Neuronal stem cell (in vitro differentiated cells): Measurements from ENCODE around the gene LATS1. TPM values are rescaled to one million over a fixed set of nuclear protein-coding genes. Genes with fewer than 3 reads are reported as not detected.

Experiments used
- DNase-seq: peaks from one replicate; pipeline ENCODE4 v3.0.0-alpha.2; 2013; ENCODE audit warnings: low spot score
- H2AFZ ChIP-seq: one replicate; pipeline ENCODE4 v1.6.1; 2013; ENCODE audit warnings: mild to moderate bottlenecking, low read length, inconsistent platforms
- H2AK5ac ChIP-seq: 2 replicates; pipeline ENCODE4 v1.6.1; 2013; ENCODE audit warnings: low read depth, mild to moderate bottlenecking, inconsistent platforms, low read length, moderate library complexity, mixed read lengths
- H2BK120ac ChIP-seq: 2 replicates; pipeline ENCODE4 v1.6.1; 2013; ENCODE audit warnings: low read depth, mild to moderate bottlenecking, inconsistent platforms, low read length, moderate library complexity, mixed read lengths
- H2BK12ac ChIP-seq: one replicate; pipeline ENCODE4 v1.6.1; 2013; ENCODE audit warnings: low read length, inconsistent platforms
- H2BK15ac ChIP-seq: 2 replicates; pipeline ENCODE4 v1.6.1; 2013; ENCODE audit warnings: mild to moderate bottlenecking, low read length, inconsistent platforms, mixed read lengths
- H2BK5ac ChIP-seq: one replicate; pipeline ENCODE4 v1.6.1; 2013; ENCODE audit warnings: inconsistent platforms, mild to moderate bottlenecking, low read length, moderate library complexity
- H3K14ac ChIP-seq: one replicate; pipeline ENCODE4 v1.6.1; 2013; ENCODE audit warnings: low read length, inconsistent platforms
- H3K18ac ChIP-seq: 2 replicates; pipeline ENCODE4 v1.6.1; 2013; ENCODE audit warnings: low read length, inconsistent platforms
- H3K23ac ChIP-seq: 2 replicates; pipeline ENCODE4 v1.6.1; 2013; ENCODE audit warnings: low read depth, mild to moderate bottlenecking, mixed read lengths, low read length, inconsistent platforms; ENCODE audit not compliant: poor library complexity
- H3K27ac ChIP-seq: replicated peaks from 3 replicates; pipeline ENCODE4 v1.5.1; 2013; ENCODE audit warnings: low read length, inconsistent platforms
- H3K27me3 ChIP-seq, 3 experiments: 2 replicates each; pipeline ENCODE4 v1.6.1; 2013; ENCODE audit warnings: low read length in 3 of 3, mild to moderate bottlenecking in 2 of 3, inconsistent platforms in 1 of 3, low read depth in 1 of 3, mixed read lengths in 1 of 3, moderate library complexity in 1 of 3; ENCODE audit not compliant: control insufficient read depth in 3 of 3, insufficient read depth in 3 of 3
- H3K36me3 ChIP-seq, 2 donors: replicated peaks in 1 of 2; 2 replicates each; pipeline ENCODE4 v1.6.1; 2013; ENCODE audit warnings: low read length in 2 of 2; ENCODE audit not compliant: control insufficient read depth in 2 of 2, insufficient read depth in 2 of 2
- H3K4ac ChIP-seq: 2 replicates; pipeline ENCODE4 v1.6.1; 2013; ENCODE audit warnings: inconsistent platforms, mild to moderate bottlenecking, low read length, moderate library complexity
- H3K4me1 ChIP-seq, 2 donors: 1 replicate in 1 of 2; 2 replicates in 1 of 2; pipeline ENCODE4 v1.6.1; 2013; ENCODE audit warnings: low read length in 2 of 2, low read depth in 1 of 2; ENCODE audit not compliant: control insufficient read depth in 2 of 2, insufficient read depth in 1 of 2
- H3K4me2 ChIP-seq: one replicate; pipeline ENCODE4 v1.6.1; 2013; ENCODE audit warnings: mild to moderate bottlenecking, low read length, inconsistent platforms; ENCODE audit not compliant: insufficient read depth, poor library complexity, severe bottlenecking
- H3K4me3 ChIP-seq, 2 donors: 2 replicates each; pipeline ENCODE4 v1.5.1; 2013; ENCODE audit warnings: low read length in 2 of 2, mild to moderate bottlenecking in 2 of 2, inconsistent platforms in 1 of 2, moderate library complexity in 1 of 2
- H3K79me1 ChIP-seq: one replicate; pipeline ENCODE4 v1.6.1; 2013; ENCODE audit warnings: low read depth, mild to moderate bottlenecking, inconsistent platforms, low read length, moderate library complexity
- H3K9ac ChIP-seq: one replicate; pipeline ENCODE4 v1.6.1; 2013; ENCODE audit warnings: mild to moderate bottlenecking, low read depth, low read length, inconsistent platforms; ENCODE audit not compliant: poor library complexity
- H3K9me3 ChIP-seq, 2 donors: replicated peaks in 1 of 2; 2 replicates each; pipeline versions ENCODE3 to v1.6.1; 2013; ENCODE audit warnings: low read length in 2 of 2, mild to moderate bottlenecking in 2 of 2, inconsistent platforms in 1 of 2, low read depth in 1 of 2, mixed read lengths in 1 of 2, moderate library complexity in 1 of 2; ENCODE audit not compliant: control insufficient read depth in 2 of 2, insufficient read depth in 1 of 2
- H4K8ac ChIP-seq: one replicate; pipeline ENCODE4 v1.6.1; 2013; ENCODE audit warnings: low read depth, mild to moderate bottlenecking, inconsistent platforms, low read length, moderate library complexity
- H4K91ac ChIP-seq: one replicate; pipeline ENCODE4 v1.6.1; 2013; ENCODE audit warnings: low read length, low read depth, mild to moderate bottlenecking, inconsistent platforms; ENCODE audit not compliant: poor library complexity
- WGBS, 2 donors: extraction: QIAGEN DNeasy Blood & Tissue Kit; methylation state at CpG; one replicate each; pipeline ENCODE4 v1.1.7; 2013; ENCODE audit warnings: missing lambda C conversion rate in 2 of 2, mixed read lengths in 1 of 2; ENCODE audit not compliant: insufficient read length in 2 of 2, insufficient replicate concordance in 1 of 2; ENCODE audit errors: extremely low coverage in 2 of 2; 5-methylcytosine and 5-hydroxymethylcytosine counted together
- polyA plus RNA-seq, 2 experiments: library from polyadenylated mRNA; stranded (reverse); fragments of 200-250 nt; gene quantifications; one replicate each; pipeline ENCODE4 v1.2.3, GENCODE V29; 2013

LATS1 gene
- polyA plus RNA-seq (2013, experiment 1 of 2), result 9.9 TPM
- polyA plus RNA-seq (2013, experiment 2 of 2), result 10.3 TPM

GRCh38 chr6:149717588-149718458 is at the start of gene LATS1:
Gene LATS1 (minus strand): TSS chr6:149718101. CDS start chr6:149702126, 15,975 bp downstream.
- H3K9me3 ChIP-seq, result no peaks in the 10 kb centered on the region
- peak within 1 kb of the TSS; percentile 94 to 96 for H3K4me3 ChIP-seq
- H3K18ac ChIP-seq, result peak within 1 kb of the TSS; percentile 99
- no peaks in the 10 kb centered on the region for H3K79me1 ChIP-seq
- H2AFZ ChIP-seq, result peak within 1 kb of the TSS; percentile 97
- peaks cover under 1 to 37% of the 10 kb centered on the region in 2 donors for H3K36me3 ChIP-seq
- H3K27ac ChIP-seq, result peak within 1 kb of the TSS; percentile 96
- peak; percentile 74 for DNase-seq
- no peaks in the 10 kb centered on the region for H3K27me3 ChIP-seq
- H3K4me1 ChIP-seq, result peaks cover 2 to 10% of the 10 kb centered on the region in 2 donors
- H2BK120ac ChIP-seq, result peak within 1 kb of the TSS; percentile 100
- WGBS, 2 donors, result no CpG with 5 or more reads among the region's 82 CpGs
- H2AK5ac ChIP-seq, result peak within 1 kb of the TSS; percentile 98
- H4K8ac ChIP-seq, result peak within 1 kb of the TSS; percentile 97
- peak within 1 kb of the TSS; percentile 64 for H4K91ac ChIP-seq
- H3K23ac ChIP-seq, result peak within 1 kb of the TSS; percentile 99
- H2BK12ac ChIP-seq, result no peak within 1 kb of the TSS
- peak within 1 kb of the TSS; percentile 99 for H3K9ac ChIP-seq
- H3K4me2 ChIP-seq, result peak within 1 kb of the TSS; percentile 76
- H3K14ac ChIP-seq, result peak within 1 kb of the TSS; percentile 89
- peak within 1 kb of the TSS; percentile 93 for H2BK15ac ChIP-seq
- peak within 1 kb of the TSS; percentile 95 for H3K4ac ChIP-seq
- H2BK5ac ChIP-seq, result peak within 1 kb of the TSS; percentile 98

- Histone ChIP-seq H2BK15ac (no peak overlapping the region), H4K8ac (no peak overlapping the region), H2BK12ac (no peak overlapping the region), H3K27ac (no peak overlapping the region), H3K18ac (no peak overlapping the region), H3K36me3 (peaks cover 0 to 26% of the 10 kb centered on the region in 2 donors), H3K14ac (no peak overlapping the region), H3K4ac (no peak overlapping the region), H3K4me1 (no peaks in the 10 kb centered on the region), H3K23ac (no peak overlapping the region), H3K9me3 (peaks cover 0 to 14% of the 10 kb centered on the region in 2 donors), H3K27me3 (no peaks in the 10 kb centered on the region), H2AK5ac (no peak overlapping the region), H3K4me3 (no peak overlapping the region), H3K4me2 (no peak overlapping the region), H2BK120ac (no peak overlapping the region), H3K79me1 (no peaks in the 10 kb centered on the region), H2AFZ (no peak overlapping the region), H3K9ac (no peak overlapping the region), H2BK5ac (no peak overlapping the region), H4K91ac (no peak overlapping the region)
- DNase-seq, result no peak
- WGBS, 2 donors, result no CpG with 5 or more reads among the region's 3 CpGs
These were observed 48.4 kb upstream of the LATS1 start for GRCh38 chr6:149766156-149766769.

- DNase-seq, result no peak
- Histone ChIP-seq H4K91ac (no peak overlapping the region), H3K79me1 (no peaks in the 10 kb centered on the region), H3K27me3 (no peaks in the 10 kb centered on the region), H3K23ac (no peak overlapping the region), H2BK120ac (no peak overlapping the region), H2BK15ac (no peak overlapping the region), H3K4me2 (no peak overlapping the region), H2BK12ac (no peak overlapping the region), H3K4me3 (no peak overlapping the region), H3K14ac (no peak overlapping the region), H2BK5ac (no peak overlapping the region), H3K4me1 (no peaks in the 10 kb centered on the region), H2AFZ (no peak overlapping the region), H3K9me3 (peaks cover 0 to 14% of the 10 kb centered on the region in 2 donors), H4K8ac (no peak overlapping the region), H2AK5ac (no peak overlapping the region), H3K4ac (no peak overlapping the region), H3K18ac (no peak overlapping the region), H3K27ac (no peak overlapping the region), H3K9ac (no peak overlapping the region), H3K36me3 (peaks cover 0 to 32% of the 10 kb centered on the region in 2 donors)
These were observed 46.0 kb upstream of the LATS1 start for GRCh38 chr6:149763866-149764265.

GRCh38 chr6:149761438-149761837 is 43.5 kb upstream of the LATS1 start:
- no peak overlapping the region for H3K4ac ChIP-seq
- H3K79me1 ChIP-seq, result no peaks in the 10 kb centered on the region
- no peak overlapping the region for H3K14ac ChIP-seq
- H3K18ac ChIP-seq, result no peak overlapping the region
- H2AFZ ChIP-seq, result no peak overlapping the region
- peaks cover 0 to 11% of the 10 kb centered on the region in 2 donors for H3K9me3 ChIP-seq
- H3K4me2 ChIP-seq, result no peak overlapping the region
- H2BK120ac ChIP-seq, result no peak overlapping the region
- no peak for DNase-seq
- no peak overlapping the region for H3K9ac ChIP-seq
- WGBS, 2 donors, result no CpG with 5 or more reads among the region's 1 CpG
- H3K27ac ChIP-seq, result no peak overlapping the region
- H4K8ac ChIP-seq, result no peak overlapping the region
- no peak overlapping the region for H4K91ac ChIP-seq
- H3K4me1 ChIP-seq, result no peaks in the 10 kb centered on the region
- H3K36me3 ChIP-seq, result peaks cover 0 to 21% of the 10 kb centered on the region in 2 donors
- H2BK12ac ChIP-seq, result no peak overlapping the region
- no peaks in the 10 kb centered on the region for H3K27me3 ChIP-seq
- no peak overlapping the region for H2BK15ac ChIP-seq
- H2AK5ac ChIP-seq, result no peak overlapping the region
- no peak overlapping the region for H3K4me3 ChIP-seq
- no peak overlapping the region for H2BK5ac ChIP-seq
- H3K23ac ChIP-seq, result no peak overlapping the region
